Fibroblast of lung (primary cell): ENCODE results near the gene BID.

Source experiments
- EZH2 ChIP-seq: IDR thresholded peaks from 2 replicates; pipeline ENCODE4 v1.5.1; 2012; ENCODE audit warnings: low read length, control low read depth, mild to moderate bottlenecking; ENCODE audit errors: missing control alignments
- TF ChIP-seq, protein P1 (sequence below), 2 donors: IDR thresholded peaks in 1 of 2; conservative IDR thresholded peaks in 1 of 2; 1 replicate in 1 of 2; 2 replicates in 1 of 2; pipeline ENCODE4 v1.5.1; 2011 to 2012; ENCODE audit warnings: low read length in 2 of 2, control low read depth in 1 of 2, inconsistent platforms in 1 of 2, low read depth in 1 of 2, mild to moderate bottlenecking in 1 of 2

- TF ChIP-seq, protein P1, sequence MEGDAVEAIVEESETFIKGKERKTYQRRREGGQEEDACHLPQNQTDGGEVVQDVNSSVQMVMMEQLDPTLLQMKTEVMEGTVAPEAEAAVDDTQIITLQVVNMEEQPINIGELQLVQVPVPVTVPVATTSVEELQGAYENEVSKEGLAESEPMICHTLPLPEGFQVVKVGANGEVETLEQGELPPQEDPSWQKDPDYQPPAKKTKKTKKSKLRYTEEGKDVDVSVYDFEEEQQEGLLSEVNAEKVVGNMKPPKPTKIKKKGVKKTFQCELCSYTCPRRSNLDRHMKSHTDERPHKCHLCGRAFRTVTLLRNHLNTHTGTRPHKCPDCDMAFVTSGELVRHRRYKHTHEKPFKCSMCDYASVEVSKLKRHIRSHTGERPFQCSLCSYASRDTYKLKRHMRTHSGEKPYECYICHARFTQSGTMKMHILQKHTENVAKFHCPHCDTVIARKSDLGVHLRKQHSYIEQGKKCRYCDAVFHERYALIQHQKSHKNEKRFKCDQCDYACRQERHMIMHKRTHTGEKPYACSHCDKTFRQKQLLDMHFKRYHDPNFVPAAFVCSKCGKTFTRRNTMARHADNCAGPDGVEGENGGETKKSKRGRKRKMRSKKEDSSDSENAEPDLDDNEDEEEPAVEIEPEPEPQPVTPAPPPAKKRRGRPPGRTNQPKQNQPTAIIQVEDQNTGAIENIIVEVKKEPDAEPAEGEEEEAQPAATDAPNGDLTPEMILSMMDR (conservative IDR thresholded peaks at IDR 0.05 in 1 of 2, IDR thresholded peaks at IDR 0.05 in 1 of 2; ENCODE audit: low read depth in 1 of 2, low read length in 2 of 2), result no peak
- TF ChIP-seq EZH2, result no peak
Observed at GRCh38 chr22:17818180-17818579, 43.9 kb upstream of the BID start.
